K562 treated with DMSO at 1 percent for 24 hours (cell line): Measurements from ENCODE around the gene DUSP14. TPM values are rescaled to one million over a fixed set of nuclear protein-coding genes. Genes with fewer than 3 reads are reported as not detected.

Experiments
- total RNA-seq: library from RNA; unstranded; fragments of 300-600 nt; gene quantifications from 2 replicates; pipeline ENCODE4 v1.2.3, GENCODE V29; 2022; ENCODE audit warnings: low read depth; ENCODE audit not compliant: insufficient read depth

DUSP14 gene
- total RNA-seq, result 36.3 and 38.5 TPM in 2 replicates

GRCh38 chr17:37489197-37490001 lies at the start of gene DUSP14:
DUSP14 (plus strand) TSS chr17:37489891; CDS start chr17:37512273, 22,382 bp downstream.

Other genes with a start within 250 kb of the DUSP14 start
- not detected in 2 replicates for gene C17orf78, start 113.9 kb upstream of the DUSP14 start, total RNA-seq
- gene ACACA, start 83.1 kb upstream of the DUSP14 start, total RNA-seq, result 29.8 and 32.4 TPM in 2 replicates
- 4.8 and 7.4 TPM in 2 replicates for gene TADA2A, start 83.0 kb upstream of the DUSP14 start, total RNA-seq
- 16.4 and 23.4 TPM in 2 replicates for gene SYNRG, start 119.5 kb downstream of the DUSP14 start, total RNA-seq
- 8.7 and 9.2 TPM in 2 replicates for gene DDX52, start 153.6 kb downstream of the DUSP14 start, total RNA-seq